Measurements from ENCODE around the gene ANKRD52.
A peak's percentile ranks its signal among the peaks of the same experiment; 100 is the strongest.
"Not testable (repeated sequence)": the region's sequence is repeated elsewhere in the genome, so short reads cannot be mapped to it uniquely, and the experiment has no call there.

ANKRD52 gene

DNA sequence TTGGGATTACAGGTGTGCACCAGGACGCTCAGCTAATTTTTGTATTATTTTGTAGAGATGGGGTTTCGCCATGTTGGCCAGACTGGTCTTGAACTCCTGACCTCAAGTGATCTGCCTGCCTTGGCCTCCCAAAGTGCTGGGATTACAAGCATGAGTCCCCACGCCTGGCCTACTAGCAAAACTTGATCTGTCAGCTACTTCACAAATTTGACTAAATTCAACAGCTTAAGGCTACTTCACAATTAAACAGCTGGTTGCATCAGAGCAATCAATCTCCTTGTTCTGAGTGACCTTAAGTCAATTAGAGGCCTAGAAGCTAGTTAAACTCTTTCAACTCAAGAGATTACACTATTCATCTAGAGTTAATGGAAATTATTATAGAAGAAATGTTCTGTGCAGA is 20.7 kb upstream of the ANKRD52 start:
- no peak overlapping the region for H3K4me3 ChIP-seq (ENCODE audit: low read depth, low read length)
- no peak for DNase-seq (ENCODE audit: low read depth)

DNA sequence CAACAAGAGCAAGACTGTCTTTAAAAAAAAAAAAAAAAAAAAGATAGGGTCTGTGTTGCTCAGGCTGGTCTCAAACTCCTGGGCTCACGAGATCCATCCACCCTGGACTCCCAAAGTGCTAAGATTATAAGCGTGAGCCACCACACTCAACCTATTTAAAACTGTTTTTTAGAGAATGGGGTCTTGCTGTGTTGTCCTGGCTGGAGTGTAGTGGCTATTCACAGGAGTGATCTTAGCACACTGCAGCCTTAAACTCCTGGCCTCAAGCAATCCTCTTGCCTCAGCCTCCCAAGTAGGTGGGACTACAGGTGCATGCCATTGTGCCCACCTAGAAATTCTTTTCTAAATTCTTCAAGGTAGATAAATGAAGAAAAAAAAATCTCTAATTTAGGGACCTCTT is 16.1 kb upstream of the ANKRD52 start:
- no peak overlapping the region for H3K4me3 ChIP-seq (ENCODE audit: low read depth, low read length)
- no peak for DNase-seq (ENCODE audit: low read depth)

DNA sequence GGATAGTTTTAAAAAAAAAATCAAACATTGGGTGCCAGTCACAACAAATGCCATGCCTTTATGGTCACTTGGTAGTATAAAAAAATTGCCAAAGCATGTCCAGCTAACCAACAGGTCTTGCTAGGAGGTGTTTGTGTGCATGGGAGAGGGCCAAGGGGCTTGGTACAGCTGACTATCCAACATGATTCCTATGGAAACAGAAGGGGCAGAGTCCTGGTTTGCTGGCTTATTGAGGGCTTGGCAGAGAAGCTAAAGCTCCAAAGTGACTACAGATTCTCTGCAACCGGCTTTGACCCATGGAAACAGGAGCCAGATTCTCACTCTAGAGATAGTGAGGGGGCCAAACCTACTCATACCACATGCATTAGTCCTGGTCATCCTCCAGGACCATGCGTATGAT is 14.3 kb upstream of the ANKRD52 start:
- H3K4me3 ChIP-seq (ENCODE audit: low read depth, low read length); DNase-seq (ENCODE audit: low read depth): not testable (repeated sequence)

DNA sequence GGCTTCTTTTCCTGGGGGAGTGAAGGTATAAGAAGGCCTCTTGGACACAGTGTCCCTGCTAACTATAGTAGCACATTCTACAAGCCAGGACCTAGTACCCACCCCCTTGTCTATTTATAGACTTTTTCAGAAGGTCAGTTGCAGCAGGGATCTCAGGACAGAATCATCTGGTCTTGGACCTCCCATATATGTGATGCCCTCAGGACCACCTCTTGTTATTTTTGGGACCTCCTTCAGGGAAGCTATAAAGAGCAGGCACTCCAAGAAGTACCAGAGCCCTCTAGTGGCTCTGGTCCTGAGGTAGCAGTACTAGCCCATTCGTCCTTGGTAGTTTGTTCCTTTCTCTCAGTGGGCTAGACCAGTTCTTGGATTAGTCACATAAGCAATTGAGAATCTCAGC is 12.8 kb upstream of the ANKRD52 start:
- no peak overlapping the region for H3K4me3 ChIP-seq (ENCODE audit: low read depth, low read length)
- DNase-seq (ENCODE audit: low read depth), result no peak

DNA sequence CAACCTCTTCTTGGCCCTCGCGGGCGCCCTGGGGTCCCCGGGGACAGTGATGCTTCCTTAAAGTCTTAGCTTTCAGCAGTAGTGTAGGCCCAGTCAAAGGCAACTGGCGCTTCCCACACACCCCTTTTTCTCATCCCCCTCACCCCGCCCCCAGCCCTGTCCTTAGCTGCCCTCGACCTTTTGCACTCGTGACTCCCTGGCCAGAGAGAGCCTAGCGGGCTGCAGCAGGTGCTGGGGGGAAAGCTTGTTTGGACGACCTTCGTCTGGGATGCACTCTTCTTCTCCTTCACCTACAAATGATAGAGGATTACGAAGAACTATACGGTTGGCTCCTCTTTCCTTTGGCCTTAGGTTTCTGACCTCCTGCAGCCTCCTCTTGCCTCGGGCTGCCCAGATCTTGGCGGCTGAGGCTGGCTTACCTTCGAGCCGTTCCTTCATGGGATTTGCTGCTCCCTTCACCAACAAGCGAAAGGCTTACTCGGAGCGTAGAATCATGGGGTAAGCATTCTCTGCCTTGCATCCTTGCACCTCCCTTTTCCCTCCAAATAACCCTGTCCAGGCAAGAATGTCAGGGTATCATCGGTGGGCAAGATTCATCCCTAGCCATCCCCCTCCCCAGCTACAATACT is 9.4 kb upstream of the ANKRD52 start:
- H3K4me3 ChIP-seq (ENCODE audit: low read depth, low read length), result peak overlapping the region; percentile 72
- DNase-seq (ENCODE audit: low read depth), result no peak

DNA sequence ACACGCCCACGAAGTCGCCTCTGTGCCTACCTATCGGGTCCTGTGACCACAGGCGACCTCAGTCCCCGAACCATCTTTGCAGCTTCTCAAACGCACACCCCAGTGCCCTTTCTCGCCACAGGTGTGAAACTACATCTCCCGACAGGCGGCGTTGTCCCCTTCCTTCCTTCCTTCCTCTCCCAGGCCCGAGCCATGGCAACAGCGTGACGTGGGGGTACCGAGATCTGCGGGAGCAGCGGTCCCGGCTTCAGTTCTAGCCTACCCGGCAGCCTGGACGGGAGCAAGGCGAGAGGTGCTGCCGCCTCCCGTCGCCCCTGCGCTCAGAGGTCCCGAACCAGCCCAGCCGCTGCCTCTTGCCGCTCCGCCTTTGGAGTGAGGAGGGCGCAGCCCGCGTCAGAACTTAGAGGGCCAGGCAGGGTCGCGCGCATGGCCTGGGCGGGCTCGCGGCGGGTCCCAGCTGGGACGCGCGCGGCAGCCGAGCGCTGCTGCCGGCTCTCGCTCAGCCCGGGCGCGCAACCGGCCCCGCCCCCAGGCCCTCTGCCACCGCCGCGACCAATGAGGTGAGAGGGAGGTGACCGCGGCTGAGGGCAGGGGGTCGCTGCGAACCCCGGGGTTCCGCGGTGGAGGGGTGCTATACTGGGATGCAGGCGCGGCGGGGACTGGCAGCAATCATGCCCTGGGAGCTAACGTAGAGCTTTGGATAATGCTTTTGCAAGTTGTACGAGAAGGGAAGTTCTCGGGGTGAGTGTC is 8.7 kb upstream of the ANKRD52 start, which contains the start of gene COQ10A:
COQ10A (plus strand) TSS at position 250 of the 750 bp plus-strand sequence; CDS start at position 427, 177 bp downstream.
- DNase-seq (ENCODE audit: low read depth), result no peak
- H3K4me3 ChIP-seq (ENCODE audit: low read depth, low read length), result peak within 1 kb of the TSS; percentile 72

DNA sequence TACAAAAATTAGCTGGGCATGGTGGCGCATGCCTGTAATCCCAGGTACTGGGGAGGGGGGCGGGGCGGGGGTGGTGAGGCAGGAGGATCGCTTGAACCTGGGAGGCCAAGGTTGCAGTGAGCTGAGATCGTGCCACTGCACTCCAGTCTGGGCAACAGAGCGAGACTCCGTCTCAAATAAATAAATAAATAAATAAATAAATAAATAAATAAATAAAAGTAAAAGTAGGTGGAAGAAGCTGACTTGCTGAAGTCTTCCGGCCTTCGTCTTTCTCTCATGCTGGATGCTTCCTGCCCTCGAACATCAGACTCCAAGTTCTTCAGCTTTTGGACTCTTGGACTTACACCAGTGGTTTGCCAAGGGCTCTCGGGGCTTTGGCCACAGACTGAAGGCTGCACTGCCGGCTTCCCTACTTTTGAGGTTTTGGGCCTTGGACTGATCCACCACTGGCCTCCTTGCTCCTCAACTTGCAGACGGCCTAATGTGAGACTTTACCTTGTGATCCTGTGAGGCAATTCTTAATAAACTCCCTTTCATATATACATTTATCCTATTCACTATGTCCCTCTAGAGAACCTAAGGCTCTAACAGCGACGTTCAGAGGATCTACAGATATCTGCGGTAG is 8.0 kb upstream of the ANKRD52 start:
- peak overlapping the region; percentile 72 for H3K4me3 ChIP-seq (ENCODE audit: low read depth, low read length)
- DNase-seq (ENCODE audit: low read depth), result not testable (repeated sequence)

DNA sequence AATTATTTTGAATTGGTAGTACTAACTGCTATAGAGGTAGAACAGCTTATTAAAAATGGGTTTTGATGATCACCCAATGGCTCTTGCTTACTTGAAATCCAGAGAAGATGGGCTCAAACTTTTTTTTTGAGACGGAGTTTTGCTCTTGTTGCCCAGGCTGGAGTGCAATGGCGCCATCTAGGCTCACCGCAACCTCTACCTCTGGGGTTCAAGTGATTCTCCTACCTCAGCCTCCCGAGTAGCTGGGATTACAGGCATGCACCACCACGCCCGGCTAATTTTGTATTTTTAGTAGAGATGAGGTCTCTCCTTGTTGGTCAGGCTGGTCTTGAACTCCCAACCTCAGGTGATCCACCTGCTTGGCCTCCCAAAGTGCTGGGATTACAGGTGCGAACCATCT is 4.8 kb upstream of the ANKRD52 start:
- not testable (repeated sequence) for H3K4me3 ChIP-seq (ENCODE audit: low read depth, low read length); DNase-seq (ENCODE audit: low read depth)

DNA sequence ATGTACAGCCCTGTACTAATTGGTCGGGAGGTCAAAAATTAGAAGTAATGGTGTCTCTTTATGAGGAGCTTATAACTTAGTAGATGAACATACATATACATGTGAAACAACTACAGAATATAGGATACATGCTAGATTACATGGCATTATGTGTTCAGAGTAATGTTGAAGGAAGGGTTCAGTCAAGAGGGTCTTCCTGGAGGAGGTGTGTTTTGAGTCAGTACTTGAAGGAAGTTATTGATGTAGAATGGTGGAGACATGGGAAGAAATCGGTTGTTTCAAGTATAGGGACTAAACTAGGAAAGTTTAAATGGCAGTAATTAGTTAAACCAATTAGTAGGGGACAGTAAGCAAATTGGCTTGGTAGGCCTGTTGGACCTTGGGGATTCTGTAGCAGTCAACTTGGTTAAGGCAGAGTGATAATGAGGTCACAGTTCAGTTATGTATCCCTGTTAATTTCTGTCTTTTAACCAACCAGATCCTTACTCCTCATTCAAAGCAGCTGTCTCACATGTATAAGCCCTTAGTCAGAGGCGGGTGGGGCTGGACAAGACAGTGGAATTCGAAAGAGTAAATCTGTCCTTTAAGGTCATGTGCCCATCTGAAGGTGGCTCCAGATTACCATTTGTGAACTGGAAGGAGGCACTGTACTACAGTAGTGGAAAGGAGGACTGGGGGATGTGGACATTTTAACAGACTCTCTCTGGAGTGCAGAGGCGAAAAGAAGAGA is 3.5 kb upstream of the ANKRD52 start:
- no peak overlapping the region for H3K4me3 ChIP-seq (ENCODE audit: low read depth, low read length)
- no peak for DNase-seq (ENCODE audit: low read depth)

DNA sequence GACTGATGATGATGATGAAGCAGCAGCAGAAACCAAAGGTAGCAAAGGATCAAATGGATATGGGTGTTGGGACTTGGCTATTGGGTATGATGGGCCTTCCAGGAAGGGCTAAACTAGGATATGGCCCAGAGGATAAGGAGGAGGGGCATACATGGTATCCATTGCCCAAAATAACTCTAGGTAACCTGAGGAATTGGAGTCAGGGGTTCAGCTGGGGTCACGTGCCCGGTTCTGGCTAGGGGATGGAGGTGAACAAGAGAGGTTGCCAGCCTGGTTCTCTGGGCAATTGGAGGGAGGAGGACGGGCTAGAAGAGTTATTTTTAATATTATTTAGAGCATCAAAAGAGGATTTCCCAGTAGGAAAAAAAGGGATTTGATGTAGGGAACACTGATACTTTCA is 2.7 kb upstream of the ANKRD52 start:
- DNase-seq (ENCODE audit: low read depth), result no peak
- H3K4me3 ChIP-seq (ENCODE audit: low read depth, low read length), result no peak overlapping the region

DNA sequence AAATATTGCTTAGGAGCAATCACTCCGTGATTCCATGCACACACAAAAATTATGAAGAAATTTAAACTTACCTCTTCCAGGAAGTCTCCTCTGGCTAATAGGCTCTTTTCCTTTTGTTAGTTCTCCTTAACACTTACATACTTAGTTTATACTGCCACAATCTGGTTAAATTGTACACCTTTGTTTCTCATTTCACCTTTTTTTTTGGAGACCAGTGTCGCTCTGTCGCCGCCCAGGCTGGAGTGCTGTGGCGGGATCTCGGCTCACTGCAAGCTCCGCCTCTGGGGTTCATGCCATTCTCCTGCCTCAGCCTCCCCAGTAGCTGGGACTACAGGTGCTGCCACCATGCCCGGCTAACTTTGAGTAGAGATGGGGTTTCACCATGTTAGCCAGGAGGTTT is 2.2 kb upstream of the ANKRD52 start:
- H3K4me3 ChIP-seq (ENCODE audit: low read depth, low read length), result no peak overlapping the region
- no peak for DNase-seq (ENCODE audit: low read depth)

DNA sequence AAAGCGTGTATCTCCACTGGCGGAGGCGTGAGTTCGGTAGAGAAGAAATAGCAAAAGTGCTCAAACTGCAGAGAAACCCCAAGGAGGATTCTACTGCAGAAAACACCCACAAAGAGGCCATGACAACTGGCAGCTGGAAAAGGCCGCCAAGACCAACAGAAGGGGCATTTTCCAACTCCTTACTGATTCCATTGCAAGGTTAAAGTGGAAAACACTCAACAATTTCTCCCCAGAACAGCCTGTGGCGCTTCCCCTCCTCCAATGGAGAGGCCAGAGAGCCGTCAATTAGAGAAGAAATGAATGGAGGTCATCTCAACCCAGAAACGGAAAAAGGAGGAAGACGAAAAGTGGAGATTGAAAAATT is 618 bp upstream of the ANKRD52 start:
- peak overlapping the region; percentile 80 for H3K4me3 ChIP-seq (ENCODE audit: low read depth, low read length)
- DNase-seq (ENCODE audit: low read depth), result no peak

DNA sequence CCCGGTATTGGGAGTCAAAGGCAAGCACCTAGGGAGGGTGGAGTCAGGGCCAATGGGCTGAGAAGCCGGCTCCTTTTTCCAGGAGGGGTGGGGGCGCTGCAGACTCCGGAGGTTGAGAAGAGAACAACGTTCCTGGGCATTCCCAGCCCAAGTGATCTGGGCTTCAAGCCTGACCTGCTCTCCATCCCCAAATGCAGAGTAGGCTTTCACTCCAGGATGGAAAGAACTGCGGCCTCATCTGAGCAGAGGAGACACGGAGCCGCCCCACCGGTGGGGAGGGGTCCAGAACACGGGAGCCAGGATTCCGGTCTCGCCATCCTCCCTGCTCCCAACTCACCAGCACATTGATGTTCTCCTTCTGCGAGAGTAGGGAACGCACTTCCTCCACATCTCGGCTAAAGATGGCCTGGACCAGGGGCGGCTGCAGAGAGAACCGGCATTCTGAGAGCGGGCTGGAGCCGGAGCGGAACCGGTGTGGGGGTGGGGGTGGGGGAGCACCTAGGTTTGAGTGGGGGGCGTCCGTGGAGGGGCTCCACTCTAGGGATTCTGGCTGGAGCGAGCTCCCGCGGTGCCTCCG is 605 bp downstream of the ANKRD52 start:
- no peak for DNase-seq (ENCODE audit: low read depth)
- H3K4me3 ChIP-seq (ENCODE audit: low read depth, low read length), result peak overlapping the region; percentile 80

DNA sequence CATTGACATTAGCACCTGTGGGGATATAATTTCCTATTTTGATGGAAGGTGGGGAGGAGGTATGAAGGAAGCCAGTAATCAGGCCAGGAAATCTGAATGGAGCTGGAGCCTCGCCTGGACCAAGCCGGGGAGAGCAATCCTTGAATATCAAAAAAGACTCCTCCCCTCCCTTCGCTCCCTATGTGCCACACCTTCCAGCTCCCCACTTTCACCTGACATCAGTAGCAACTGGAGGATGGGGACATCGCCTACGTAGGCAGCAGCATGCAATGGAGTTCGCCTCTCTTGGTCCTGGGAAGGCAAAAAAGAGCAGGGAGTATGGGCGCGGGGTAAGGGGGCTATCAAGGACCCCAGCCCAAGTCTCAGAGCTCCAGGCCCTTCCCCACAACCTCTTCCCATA is 1.1 kb downstream of the ANKRD52 start:
- H3K4me3 ChIP-seq (ENCODE audit: low read depth, low read length), result peak overlapping the region; percentile 80
- DNase-seq (ENCODE audit: low read depth), result no peak

DNA sequence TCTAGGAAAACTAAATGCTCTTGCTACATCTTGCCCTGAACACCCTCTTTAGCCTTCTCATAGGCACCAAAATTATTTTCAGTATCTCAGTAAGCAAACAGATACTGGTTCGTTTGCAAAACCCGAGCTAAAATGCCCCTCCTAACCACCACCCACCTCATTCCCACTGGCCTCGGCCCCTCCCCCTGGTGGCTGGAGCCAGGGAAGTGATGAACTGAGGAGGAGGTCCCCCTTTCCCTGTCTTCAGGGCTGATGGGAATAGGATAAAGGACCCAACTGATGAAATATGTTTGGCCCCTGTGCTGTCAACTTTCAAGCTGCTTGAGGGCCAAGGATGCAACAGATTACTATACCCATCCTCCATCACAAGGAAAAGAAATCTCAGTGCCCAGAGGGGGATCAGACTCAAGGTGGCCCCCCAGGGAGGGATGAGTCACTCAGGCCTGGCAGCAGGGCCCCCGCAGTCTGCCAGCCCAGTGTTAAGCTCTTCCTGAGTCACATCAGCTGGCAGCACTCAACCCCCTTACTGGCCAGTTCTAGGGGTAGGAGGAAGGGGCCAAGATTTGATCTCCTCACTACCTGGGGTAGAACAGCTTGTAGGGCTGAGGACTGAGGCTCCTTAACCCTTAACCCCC is 1.7 kb downstream of the ANKRD52 start:
- H3K4me3 ChIP-seq (ENCODE audit: low read depth, low read length), result peak overlapping the region; percentile 80
- no peak for DNase-seq (ENCODE audit: low read depth)

DNA sequence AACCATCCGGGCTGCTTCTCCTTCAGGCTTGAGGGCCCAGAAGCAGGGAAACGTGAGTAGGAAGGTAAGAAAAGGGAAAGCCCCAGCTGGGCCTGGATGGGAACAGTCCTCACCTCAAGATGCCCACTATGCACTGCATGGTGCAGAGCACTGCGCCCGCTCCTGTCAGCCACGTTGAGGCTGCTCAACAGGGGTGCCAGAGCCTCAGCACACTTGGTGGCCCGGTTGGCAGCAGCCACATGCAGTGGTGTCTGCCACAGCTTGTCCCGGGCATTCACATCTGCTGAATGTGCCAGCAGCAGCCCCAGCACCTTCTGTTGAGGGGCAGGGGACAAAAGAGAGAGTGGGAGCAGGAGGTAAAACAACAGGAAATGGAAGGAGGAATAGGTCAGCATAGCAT is 2.5 kb downstream of the ANKRD52 start:
- no peak for DNase-seq (ENCODE audit: low read depth)
- H3K4me3 ChIP-seq (ENCODE audit: low read depth, low read length), result no peak overlapping the region

DNA sequence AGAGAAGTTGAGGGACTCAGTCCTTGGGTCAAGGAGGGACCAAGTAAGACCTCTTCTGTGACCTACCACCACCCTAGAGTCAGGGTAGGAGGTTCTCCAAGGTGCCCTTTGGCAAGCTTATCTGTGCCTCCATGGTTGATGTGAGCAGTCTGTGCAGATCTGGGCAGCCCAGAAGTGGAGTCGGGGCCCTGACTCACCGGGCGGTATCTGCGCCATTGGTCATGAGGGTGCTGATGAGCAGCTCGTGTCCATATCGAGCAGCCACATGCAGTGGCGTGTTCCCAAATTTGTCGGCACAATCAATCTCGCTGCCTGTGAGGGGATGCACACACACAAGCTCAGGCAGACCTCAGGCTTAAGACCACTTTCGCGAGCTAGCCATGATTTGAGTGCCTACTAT is 5.1 kb downstream of the ANKRD52 start:
- DNase-seq (ENCODE audit: low read depth), result no peak
- H3K4me3 ChIP-seq (ENCODE audit: low read depth, low read length), result no peak overlapping the region

DNA sequence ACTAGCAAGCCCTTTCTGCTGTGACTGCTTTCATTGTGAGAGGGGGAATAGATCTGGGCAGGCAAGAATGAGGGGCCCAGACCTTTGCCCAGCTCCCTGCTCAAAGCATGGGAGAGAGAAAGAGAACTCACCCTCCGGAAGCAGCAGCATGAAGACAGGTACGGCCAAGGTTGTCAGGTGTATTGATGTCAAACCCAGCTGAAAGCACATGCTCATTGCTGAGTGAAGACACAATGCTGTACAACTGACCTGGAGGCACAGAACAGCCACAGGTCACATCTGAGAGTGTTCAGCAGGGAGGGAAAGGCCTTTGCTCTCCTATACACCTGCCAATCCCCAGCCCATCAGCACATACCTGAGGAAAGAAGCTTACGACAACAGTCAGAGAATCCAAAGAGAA is 5.5 kb downstream of the ANKRD52 start:
- no peak for DNase-seq (ENCODE audit: low read depth)
- H3K4me3 ChIP-seq (ENCODE audit: low read depth, low read length), result no peak overlapping the region

DNA sequence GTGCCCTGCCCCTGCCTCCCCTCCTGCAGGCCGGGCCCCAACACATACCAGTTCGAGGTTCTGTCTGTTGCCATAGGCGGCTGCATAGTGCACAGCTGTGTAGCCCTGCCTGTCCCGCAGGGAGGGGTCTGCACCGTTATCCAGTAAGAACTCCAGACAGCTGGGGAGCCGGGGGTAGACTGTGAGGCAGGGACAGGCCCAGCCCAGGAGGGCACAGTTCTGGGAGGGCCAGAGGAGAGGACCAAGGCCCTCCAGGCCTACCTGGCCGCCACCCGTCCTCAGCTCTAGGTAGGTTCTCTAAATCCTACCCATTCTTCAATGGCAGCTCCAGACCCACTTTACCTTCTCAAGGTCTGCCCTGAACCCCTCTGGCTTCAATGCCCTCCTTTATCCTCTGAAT is 9.5 kb downstream of the ANKRD52 start:
- DNase-seq (ENCODE audit: low read depth), result no peak
- H3K4me3 ChIP-seq (ENCODE audit: low read depth, low read length), result no peak overlapping the region
